ENCODE results near the gene EXOC3L2. TPM values are rescaled to one million over a fixed set of nuclear protein-coding genes. Genes with fewer than 3 reads are reported as not detected.

Gene EXOC3L2
- total and polyA plus RNA-seq, 2 of the 8 experiments (the other 6 are each of a cell fraction or from before 2014, with no cell fraction given), result 1.4 to 1.6 TPM

DNA sequence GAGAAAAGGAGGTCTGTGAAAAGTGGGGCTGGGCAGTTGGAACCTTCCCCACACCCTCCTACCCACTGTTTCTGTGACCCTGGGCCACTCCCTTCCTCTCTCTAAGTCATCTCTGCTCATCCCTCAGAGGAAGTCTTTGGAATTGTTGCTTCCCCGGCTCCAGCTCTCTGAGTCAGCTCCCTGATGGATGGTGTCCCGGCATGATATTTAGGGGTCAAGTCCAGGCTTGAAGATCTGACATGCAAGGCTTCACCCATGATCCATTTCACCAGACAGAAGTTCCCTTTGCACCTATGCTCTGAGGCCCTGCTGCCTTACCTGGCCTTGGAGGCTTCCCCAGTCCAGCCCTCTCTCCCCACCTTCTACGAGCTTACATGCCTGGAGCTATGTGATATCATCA is 13.3 kb downstream of the EXOC3L2 start:
- Histone ChIP-seq H2AK5ac (ENCODE audit: low read depth, low read length) (no peak overlapping the region), H3K36me3 (ENCODE audit: control insufficient read depth in 2 of 4, insufficient read depth in 4 of 4, low read length in 3 of 4) (0 out of 8 replicates have a peak, but pooled peaks cover 0 to 2% (median 0%) of the 10 kb centered on the region in 4 experiments), H3K4me1 (replicated peaks in 1 of 4; ENCODE audit: control insufficient read depth in 3 of 4, insufficient read depth in 4 of 4, low read length in 3 of 4) (peaks cover 0 to 8% (median 5%) of the 10 kb centered on the region in 4 experiments; a peak in 4 of 7 replicates), H4K8ac (ENCODE audit: extremely low read depth, insufficient read depth, low read length) (no peak overlapping the region), H2BK20ac (ENCODE audit: low read length) (no peak overlapping the region), H2AFZ (ENCODE audit: low read length) (no peak overlapping the region), H3K27ac (ENCODE audit: low read depth, low read length) (no peak overlapping the region), H3K79me1 (ENCODE audit: low read depth, low read length) (no peaks in the 10 kb centered on the region), H2BK12ac (ENCODE audit: low read depth, low read length) (no peak overlapping the region), H4K5ac (ENCODE audit: insufficient read length, low read depth, low read length) (no peak overlapping the region), H2BK120ac (replicated peaks; ENCODE audit: low read depth, low read length) (no peak overlapping the region), H3K9ac (replicated peaks in 1 of 4; ENCODE audit: extremely low read depth in 1 of 4, low read depth in 3 of 4, low read length in 3 of 4) (no peak overlapping the region), H4K20me1 (replicated peaks in 1 of 2; ENCODE audit: control insufficient read depth in 1 of 2, insufficient read depth in 2 of 2, low read length in 2 of 2) (peaks cover 0 to 3% of the 10 kb centered on the region in 2 experiments), H2BK5ac (ENCODE audit: low read depth, low read length) (no peak overlapping the region), H3K9me3 (ENCODE audit: insufficient read depth in 2 of 2, low read depth in 1 of 2, low read length in 1 of 2) (no peaks in the 10 kb centered on the region), H3K4me3 (ENCODE audit: extremely low read depth in 1 of 4, insufficient read depth in 2 of 4, low read depth in 3 of 4, low read length in 4 of 4) (no peak overlapping the region), H3K18ac (ENCODE audit: extremely low read depth, low read length) (no peak overlapping the region), H3K56ac (replicated peaks; ENCODE audit: insufficient read length, low read depth, low read length) (no peak overlapping the region), H3K4me2 (ENCODE audit: insufficient read depth in 1 of 2, low read depth in 2 of 2, low read length in 2 of 2) (no peak overlapping the region), H3K27me3 (replicated peaks in 1 of 4; ENCODE audit: control insufficient read depth in 3 of 4, extremely low read depth in 1 of 4, insufficient read depth in 3 of 4, low read length in 3 of 4) (peaks cover 26 to 43% (median 40%) of the 10 kb centered on the region in 4 experiments), H3K4ac (replicated peaks; ENCODE audit: insufficient read length, low read depth, low read length) (no peak overlapping the region), H2BK15ac (ENCODE audit: low read length) (no peak overlapping the region), H3K23me2 (ENCODE audit: low read depth, low read length) (peaks cover 10% of the 10 kb centered on the region; the same call in 1 of the 2 replicates), H3K23ac (ENCODE audit: insufficient read length) (no peak overlapping the region), H3K79me2 (ENCODE audit: control insufficient read depth in 1 of 2, insufficient read depth in 2 of 2, low read length in 2 of 2) (no peaks in the 10 kb centered on the region), H3K14ac (ENCODE audit: insufficient read length) (no peak overlapping the region), H4K91ac (replicated peaks; ENCODE audit: insufficient read length, low read length) (no peak overlapping the region)
- TF ChIP-seq RBBP5 (IDR thresholded peaks at IDR 0.05; ENCODE audit: borderline replicate concordance, low read depth, low read length), result no peak
- no peak for TF ChIP-seq NRF1 (IDR thresholded peaks at IDR 0.05; ENCODE audit: low read depth, low read length)
- no peak for TF ChIP-seq BACH1 (IDR thresholded peaks at IDR 0.05; ENCODE audit: low read length)
- TF ChIP-seq E2F6 (IDR thresholded peaks at IDR 0.05), result no peak
- FAIRE-seq (no peak), DNase-seq (ENCODE audit: low read depth in 1 of 2, low spot score in 2 of 2) (no peak)
- POLR2A ChIA-PET (ENCODE audit: partially characterized antibody), result interaction anchor here (0.7 to 1.1 kb wide), 2 partner anchors 12 to 521 kb away, joined by 4 read pairs; no protein-coding TSS in a partner anchor
- CTCF ChIA-PET (ENCODE audit: partially characterized antibody), result interaction anchor here (0.5 to 3.4 kb wide), 3 partner anchors 15 to 31 kb away, joined by 3 to 11 read pairs (median 3); no protein-coding TSS in a partner anchor
- 92% methylated on average over 3 of the region's 3 CpGs; no CpG with 5 or more reads in 1 of the 2 experiments for WGBS, 2 experiments (ENCODE audit: extremely low coverage in 1 of 2, insufficient coverage in 1 of 2, insufficient read length in 1 of 2, insufficient replicate concordance in 2 of 2, low coverage in 1 of 2, low lambda C conversion rate in 2 of 2, missing lambda C conversion rate in 1 of 2)

All from H1 (cell line).